GM10266 (cell line): ENCODE data around the gene GRK3.
"Not testable (repeated sequence)": the region's sequence is repeated elsewhere in the genome, so short reads cannot be mapped to it uniquely, and the experiment has no call there.

Source experiments
- DNase-seq: peaks from one replicate; pipeline ENCODE4 v3.0.0; 2012; ENCODE audit errors: extremely low spot score
- TF ChIP-seq, protein P1 (sequence below): IDR thresholded peaks from 2 replicates; pipeline ENCODE4 v1.5.1; 2012; ENCODE audit warnings: mild to moderate bottlenecking, low read depth; ENCODE audit not compliant: control insufficient read depth, insufficient read depth; ENCODE audit errors: missing control alignments

GRK3 gene

DNA sequence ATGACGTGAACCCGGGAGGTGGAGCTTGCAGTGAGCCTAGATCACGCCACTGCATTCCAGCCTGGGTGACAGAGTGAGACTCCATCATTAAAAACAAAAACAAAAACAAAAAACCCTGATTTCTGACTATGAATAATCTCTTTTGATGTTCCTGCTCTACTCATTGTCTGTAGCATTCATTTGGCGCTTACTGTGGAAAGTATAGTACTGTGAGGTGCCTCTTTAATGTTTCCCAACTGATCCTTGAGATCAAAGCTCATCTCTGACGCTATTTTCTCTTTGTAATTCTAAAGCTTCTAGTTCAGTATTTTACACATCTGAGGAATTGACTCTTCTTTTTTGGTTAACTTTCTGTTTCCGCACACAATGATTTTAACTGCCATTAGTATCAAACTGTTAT, 60.0 kb downstream of the GRK3 start:
- no peak for DNase-seq
- TF ChIP-seq, protein P1, sequence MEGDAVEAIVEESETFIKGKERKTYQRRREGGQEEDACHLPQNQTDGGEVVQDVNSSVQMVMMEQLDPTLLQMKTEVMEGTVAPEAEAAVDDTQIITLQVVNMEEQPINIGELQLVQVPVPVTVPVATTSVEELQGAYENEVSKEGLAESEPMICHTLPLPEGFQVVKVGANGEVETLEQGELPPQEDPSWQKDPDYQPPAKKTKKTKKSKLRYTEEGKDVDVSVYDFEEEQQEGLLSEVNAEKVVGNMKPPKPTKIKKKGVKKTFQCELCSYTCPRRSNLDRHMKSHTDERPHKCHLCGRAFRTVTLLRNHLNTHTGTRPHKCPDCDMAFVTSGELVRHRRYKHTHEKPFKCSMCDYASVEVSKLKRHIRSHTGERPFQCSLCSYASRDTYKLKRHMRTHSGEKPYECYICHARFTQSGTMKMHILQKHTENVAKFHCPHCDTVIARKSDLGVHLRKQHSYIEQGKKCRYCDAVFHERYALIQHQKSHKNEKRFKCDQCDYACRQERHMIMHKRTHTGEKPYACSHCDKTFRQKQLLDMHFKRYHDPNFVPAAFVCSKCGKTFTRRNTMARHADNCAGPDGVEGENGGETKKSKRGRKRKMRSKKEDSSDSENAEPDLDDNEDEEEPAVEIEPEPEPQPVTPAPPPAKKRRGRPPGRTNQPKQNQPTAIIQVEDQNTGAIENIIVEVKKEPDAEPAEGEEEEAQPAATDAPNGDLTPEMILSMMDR, result no peak

DNA sequence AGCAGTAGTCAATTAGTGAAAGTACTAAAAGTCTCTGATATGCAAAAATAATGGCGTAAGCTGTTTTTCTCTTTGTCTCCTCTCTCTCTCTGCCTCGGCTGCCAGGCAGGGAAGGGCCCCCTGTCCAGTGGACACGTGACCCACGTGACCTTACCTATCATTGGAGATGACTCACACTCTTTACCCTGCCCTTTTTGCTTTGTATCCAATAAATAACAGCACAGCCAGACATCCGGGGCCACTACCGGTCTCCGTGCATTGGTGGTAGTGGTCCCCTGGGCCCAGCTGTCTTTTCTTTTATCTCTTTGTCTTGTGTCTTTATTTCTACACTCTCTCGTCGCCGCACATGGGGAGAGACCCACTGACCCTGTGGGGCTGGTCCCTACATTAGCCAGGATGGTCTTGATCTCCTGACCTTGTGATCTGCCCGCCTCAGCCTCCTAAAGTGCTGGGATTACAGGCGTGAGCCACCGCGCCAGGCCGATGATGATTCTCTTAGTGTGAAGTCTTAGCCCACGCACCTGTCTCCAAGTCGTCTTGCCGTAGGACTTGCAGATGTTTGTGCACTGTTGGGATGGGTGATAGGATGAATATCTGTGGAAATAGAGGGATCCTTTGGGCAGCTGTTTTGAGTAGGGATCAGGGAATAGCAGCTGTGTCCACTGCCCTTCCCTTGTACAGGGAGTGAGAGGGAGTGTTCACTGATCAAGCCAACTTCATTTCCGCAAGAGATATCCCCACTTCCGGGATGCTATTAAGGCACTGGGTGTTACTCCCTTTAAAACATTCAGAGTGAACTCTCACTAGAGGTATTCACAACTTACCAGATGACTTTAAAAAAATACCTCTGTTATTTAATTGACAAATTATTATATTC, 61.5 kb downstream of the GRK3 start:
- DNase-seq, result not testable (repeated sequence)

DNA sequence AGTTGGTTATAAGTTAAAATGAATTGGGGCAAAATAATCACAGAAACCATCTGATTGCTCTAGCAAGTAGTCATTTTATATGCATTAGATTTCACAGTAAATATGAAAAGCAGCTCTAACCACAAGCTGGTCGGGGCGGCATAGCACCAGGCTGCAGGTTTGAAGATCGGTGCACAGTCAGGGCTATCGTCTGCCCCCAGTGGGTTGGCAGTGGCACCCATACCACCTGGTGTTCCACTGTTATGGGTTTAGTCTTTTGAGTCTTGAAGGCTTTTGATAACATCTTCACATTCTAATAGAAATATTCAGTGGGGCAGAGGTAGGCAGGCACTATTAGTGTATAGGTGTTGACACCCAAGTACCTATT, 62.1 kb downstream of the GRK3 start:
- no peak for DNase-seq
- TF ChIP-seq, protein P1, result no peak

DNA sequence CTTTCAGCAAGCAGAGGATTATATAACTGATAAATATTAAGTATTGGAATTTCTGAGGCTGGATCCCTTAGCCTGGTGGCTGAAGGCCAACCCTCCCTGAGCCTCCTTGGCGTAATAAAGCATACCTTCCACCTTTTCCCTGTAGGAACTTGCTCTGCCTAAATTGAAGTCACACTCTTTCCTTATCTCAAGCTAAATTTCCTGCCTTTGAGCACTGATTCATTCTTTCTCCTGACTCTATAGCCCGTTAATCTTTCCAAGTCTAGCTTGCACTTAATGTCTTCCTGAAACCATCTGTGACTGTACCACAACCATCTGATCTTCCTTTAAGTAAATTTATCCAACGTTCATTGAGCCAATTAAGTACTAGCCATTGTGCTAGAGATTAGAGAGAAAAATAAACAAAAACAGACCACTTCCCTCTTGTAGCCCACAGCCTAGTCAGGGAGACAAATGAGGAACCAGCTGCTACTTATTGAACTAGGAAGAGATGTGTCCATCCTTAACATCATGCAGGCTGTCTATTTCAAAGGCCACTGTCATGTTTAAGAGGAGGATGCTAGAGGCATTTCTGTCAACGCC, 62.9 kb downstream of the GRK3 start:
- TF ChIP-seq, protein P1, result no peak
- no peak for DNase-seq

DNA sequence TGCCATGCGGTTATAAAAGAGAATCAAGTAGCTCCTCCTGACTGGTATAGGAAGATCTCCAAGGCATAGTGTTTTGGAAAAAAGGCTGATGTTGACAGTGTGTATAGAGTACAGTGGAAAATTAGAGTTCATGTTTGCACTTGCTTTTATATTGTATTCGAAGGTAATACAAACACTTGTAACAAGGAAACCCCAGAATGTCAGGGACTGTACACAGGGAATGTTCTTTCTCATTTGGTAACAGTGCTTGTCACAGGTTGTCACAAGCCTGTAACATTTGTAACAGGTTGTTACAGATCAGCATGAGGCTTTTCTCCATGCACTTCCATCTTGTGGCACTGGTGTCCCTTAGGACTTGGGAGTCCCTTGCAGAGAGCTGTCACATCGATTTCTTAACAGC, 64.0 kb downstream of the GRK3 start:
- TF ChIP-seq, protein P1, result no peak
- no peak for DNase-seq

DNA sequence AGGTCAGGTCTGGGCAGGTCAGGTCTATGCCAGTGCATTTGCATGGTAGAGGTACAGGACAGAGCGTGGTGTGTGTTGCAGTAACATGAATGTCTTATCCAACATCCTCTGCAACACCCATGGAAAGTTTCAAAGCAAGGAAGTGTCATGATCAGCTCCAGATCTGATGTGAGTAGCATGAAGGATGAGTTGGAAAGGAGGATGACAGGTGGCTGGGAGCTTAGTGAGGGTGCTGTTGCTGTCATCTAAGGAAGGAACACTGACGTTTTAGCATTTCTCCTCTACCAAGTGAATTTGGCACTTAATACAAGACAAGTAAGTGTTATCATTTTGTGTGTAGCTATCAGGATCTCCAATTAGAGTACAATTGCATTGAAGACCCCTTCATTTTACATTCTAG, 65.1 kb downstream of the GRK3 start:
- DNase-seq, result no peak
- TF ChIP-seq, protein P1, result no peak

DNA sequence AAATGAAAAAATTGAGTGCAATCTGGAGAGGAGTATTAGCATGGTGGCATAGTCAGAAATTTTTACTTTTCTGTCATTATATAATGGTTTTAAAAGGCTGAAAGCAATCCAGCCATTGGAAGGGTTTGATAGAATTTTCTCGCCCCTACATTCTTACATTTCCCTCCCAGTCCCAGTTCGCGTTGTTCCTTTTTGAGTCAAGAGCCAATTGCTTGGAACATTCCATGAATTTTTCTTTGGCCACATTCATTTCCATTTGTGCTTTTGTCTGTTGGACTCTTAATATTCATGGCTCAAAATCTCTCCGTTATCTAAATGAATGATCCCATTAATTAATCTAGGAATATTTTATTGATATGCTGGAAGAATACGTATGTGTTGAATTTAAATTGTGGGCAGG, 66.0 kb downstream of the GRK3 start:
- no peak for DNase-seq
- TF ChIP-seq, protein P1, result no peak
